Tibial artery (tissue), 4 donors: Measurements from ENCODE around the gene NAGA.

Experiments used
- DNase-seq, 2 donors: peaks; one replicate each; pipeline ENCODE4 v3.0.0-alpha.2; 2019
- H3K27ac ChIP-seq, 2 donors: fragments of 200-600 bp; sonication (generic) in 1 of 2; 1 replicate in 1 of 2; 2 replicates in 1 of 2; pipeline ENCODE4 v1.5.1; 2018 to 2019; ENCODE audit warnings: mild to moderate bottlenecking in 1 of 2
- H3K27me3 ChIP-seq, 2 donors: fragments of 200-600 bp; sonication (generic) in 1 of 2; one replicate each; pipeline versions ENCODE4 v1.5.1 to v1.6.0; 2016 to 2019
- H3K36me3 ChIP-seq, 3 donors: fragments of 200-600 bp; sonication (generic) in 2 of 3; one replicate each; pipeline ENCODE4 v1.5.1; 2016 to 2019; ENCODE audit warnings: mild to moderate bottlenecking in 2 of 3
- H3K4me1 ChIP-seq, 4 donors: fragments of 200-600 bp; sonication (generic) in 2 of 4; 1 replicate in 3 of 4; 2 replicates in 1 of 4; pipeline ENCODE4 v1.5.1; 2016 to 2019
- H3K4me3 ChIP-seq, 2 donors: fragments of 200-600 bp; sonication (generic) in 1 of 2; 1 replicate in 1 of 2; 2 replicates in 1 of 2; pipeline ENCODE4 v1.5.1; 2018 to 2019; ENCODE audit warnings: mild to moderate bottlenecking in 2 of 2
- H3K9me3 ChIP-seq, 3 donors: fragments of 200-600 bp; sonication (generic) in 1 of 3; one replicate each; pipeline ENCODE4 v1.5.1; 2016 to 2019
- CTCF ChIP-seq, 2 experiments: fragments of 200-600 bp in 1 of 2; fragments of 450-650 bp in 1 of 2; IDR thresholded peaks; one replicate each; pipeline ENCODE4 v1.5.1; 2017 to 2019; ENCODE audit warnings: antibody characterized with exemption in 2 of 2, mild to moderate bottlenecking in 1 of 2, moderate library complexity in 1 of 2
- intact Hi-C: fragments of 100-400 bp; cut with DNase I; formaldehyde crosslinking; loops from one replicate; pipeline ENCODE4 v1.15.0; 2023; ENCODE audit warnings: low total_unique reads

Gene NAGA

GRCh38 chr22:42050641-42051180 lies 19.9 kb downstream of the NAGA start:
- DNase-seq = no peak
- intact Hi-C loops = no loop called here
- no peak for TF ChIP-seq CTCF (IDR thresholded peaks at IDR 0.05)
- no peak overlapping the region for H3K27ac ChIP-seq
- H3K9me3 ChIP-seq = no peaks in the 10 kb centered on the region
- H3K36me3 ChIP-seq = peaks cover 0 to 5% (median 0%) of the 10 kb centered on the region in 3 donors
- no peaks in the 10 kb centered on the region for H3K4me1 ChIP-seq
- no peak overlapping the region for H3K4me3 ChIP-seq
- no peaks in the 10 kb centered on the region for H3K27me3 ChIP-seq

- DNase-seq = no peak
- Histone ChIP-seq H3K9me3 (peaks cover 0 to 4% (median 0%) of the 10 kb centered on the region in 3 donors), H3K4me1 (no peaks in the 10 kb centered on the region), H3K36me3 (no peaks in the 10 kb centered on the region), H3K27me3 (no peaks in the 10 kb centered on the region), H3K27ac (no peak overlapping the region), H3K4me3 (no peak overlapping the region)
- TF ChIP-seq CTCF (IDR thresholded peaks at IDR 0.05) = no peak
- intact Hi-C loops = no loop called here
These were observed 28.8 kb downstream of the NAGA start for GRCh38 chr22:42041784-42042183.

GRCh38 chr22:42039271-42039670 lies 31.3 kb downstream of the NAGA start:
- DNase-seq = no peak
- no peak overlapping the region for H3K4me3 ChIP-seq
- H3K36me3 ChIP-seq = no peaks in the 10 kb centered on the region
- H3K27me3 ChIP-seq = no peaks in the 10 kb centered on the region
- no peaks in the 10 kb centered on the region for H3K4me1 ChIP-seq
- H3K27ac ChIP-seq = no peak overlapping the region
- peaks cover 0 to 4% (median 0%) of the 10 kb centered on the region in 3 donors for H3K9me3 ChIP-seq
- intact Hi-C loops = no loop called here
- no peak for TF ChIP-seq CTCF (IDR thresholded peaks at IDR 0.05)

GRCh38 chr22:42035256-42035655 lies 35.4 kb downstream of the NAGA start:
- Histone ChIP-seq H3K4me3 (no peak overlapping the region), H3K27ac (no peak overlapping the region), H3K9me3 (peaks cover 0 to 9% (median 0%) of the 10 kb centered on the region in 3 donors), H3K4me1 (no peaks in the 10 kb centered on the region), H3K27me3 (no peaks in the 10 kb centered on the region), H3K36me3 (peaks cover 0 to 7% (median 0%) of the 10 kb centered on the region in 3 donors)
- DNase-seq = no peak
- no peak for TF ChIP-seq CTCF (IDR thresholded peaks at IDR 0.05)
- intact Hi-C loops = no loop called here

GRCh38 chr22:42033263-42034181 lies 37.1 kb downstream of the NAGA start:
- Histone ChIP-seq H3K27ac (no peak overlapping the region), H3K36me3 (peaks cover 0 to 7% (median 0%) of the 10 kb centered on the region in 3 donors), H3K9me3 (peaks cover 0 to 9% (median 0%) of the 10 kb centered on the region in 3 donors), H3K4me1 (no peaks in the 10 kb centered on the region), H3K4me3 (no peak overlapping the region), H3K27me3 (no peaks in the 10 kb centered on the region)
- TF ChIP-seq CTCF (IDR thresholded peaks at IDR 0.05) = no peak
- no peak for DNase-seq
- intact Hi-C loops = no loop called here
